GM20431 (cell line): ENCODE data around the gene SH3TC1.

Experiments used
- in situ Hi-C: fragments of 300-500 bp; cut with MseI, MboI; formaldehyde crosslinking; loops from one replicate; pipeline ENCODE4 v1.15.0; 2020; ENCODE audit warnings: low sequenced_read_pairs; ENCODE audit not compliant: unreplicated experiment

Gene SH3TC1

DNA sequence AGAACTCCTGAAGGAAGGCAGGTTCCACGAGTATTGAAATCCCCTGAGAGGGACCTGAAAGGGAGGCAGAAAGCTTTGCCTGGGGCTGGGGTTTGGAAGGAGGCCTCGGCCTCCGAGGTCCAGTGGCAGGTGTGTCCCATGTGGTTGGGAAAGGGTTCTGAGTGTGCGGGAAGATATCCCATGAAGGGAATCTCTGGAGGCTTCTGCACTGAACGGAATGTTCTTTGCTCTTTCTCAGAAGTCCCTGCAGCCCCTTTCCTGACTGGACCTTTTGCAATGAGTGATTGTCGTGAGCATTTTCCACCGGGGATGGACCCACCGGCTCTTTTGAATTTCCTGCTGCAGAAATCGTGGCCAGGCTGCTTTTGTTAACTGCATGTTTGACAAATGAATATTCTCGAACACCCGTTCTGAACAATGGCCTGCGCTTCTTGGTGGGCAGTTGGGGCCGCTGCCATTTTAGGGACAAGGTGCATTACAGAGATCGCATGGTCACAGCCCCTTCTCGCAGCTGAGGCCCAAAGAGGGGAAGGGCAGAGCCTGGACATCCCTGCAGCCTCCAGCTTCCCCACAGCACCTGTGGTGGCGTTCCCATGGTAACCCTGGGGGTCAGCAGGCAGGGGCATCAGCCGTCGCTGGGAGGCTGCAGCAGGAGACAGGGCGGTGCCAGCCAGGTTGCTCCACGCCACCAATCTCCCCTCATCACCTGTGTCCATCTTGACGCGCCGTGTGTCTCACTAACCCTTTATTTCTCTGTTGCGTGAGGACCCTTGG is 52.2 kb downstream of the SH3TC1 start:
- in situ Hi-C loops, result no loop called here

- in situ Hi-C loops, result no loop called here
Observed at GRCh38 chr4:8252301-8253173, 53.4 kb downstream of the SH3TC1 start.

- in situ Hi-C loops, result no loop called here
Observed at GRCh38 chr4:8254076-8254475, 55.0 kb downstream of the SH3TC1 start.

DNA sequence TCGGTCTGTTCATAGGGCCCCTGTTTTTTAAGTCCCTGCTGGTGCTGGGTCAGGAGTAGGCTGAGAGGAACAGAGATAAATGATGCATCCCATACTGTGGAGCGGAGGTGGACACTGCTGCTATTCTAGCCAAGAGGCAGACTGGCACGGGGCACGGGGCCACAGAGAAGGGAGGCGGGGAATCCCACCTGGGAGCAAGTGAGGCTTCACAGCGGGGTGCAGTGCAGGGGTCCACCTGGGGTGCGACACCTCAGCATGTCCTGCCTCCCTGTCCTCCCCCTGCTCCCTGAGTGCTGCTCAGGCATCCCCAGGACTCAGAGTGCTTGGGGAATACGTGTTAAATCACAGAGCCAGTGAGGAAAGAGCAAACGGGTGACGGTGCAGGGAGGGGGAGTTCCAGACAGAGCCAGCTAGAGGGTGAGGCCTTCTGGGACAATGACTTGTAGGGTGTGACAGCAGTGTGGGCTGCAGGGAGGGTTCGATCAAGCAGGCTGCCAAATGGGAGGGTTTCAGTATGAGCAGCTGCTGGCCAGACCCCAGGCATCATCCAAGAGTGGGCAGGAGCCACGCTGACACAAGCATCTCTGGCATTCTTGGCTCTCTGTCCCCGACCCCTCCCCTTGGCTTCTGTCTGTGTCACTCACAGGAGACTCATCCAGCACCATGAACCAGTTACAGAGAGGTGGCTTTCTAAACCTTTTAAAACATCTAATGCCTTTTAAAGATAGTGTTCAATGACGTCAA is 56.8 kb downstream of the SH3TC1 start:
- in situ Hi-C loops, result no loop called here

DNA sequence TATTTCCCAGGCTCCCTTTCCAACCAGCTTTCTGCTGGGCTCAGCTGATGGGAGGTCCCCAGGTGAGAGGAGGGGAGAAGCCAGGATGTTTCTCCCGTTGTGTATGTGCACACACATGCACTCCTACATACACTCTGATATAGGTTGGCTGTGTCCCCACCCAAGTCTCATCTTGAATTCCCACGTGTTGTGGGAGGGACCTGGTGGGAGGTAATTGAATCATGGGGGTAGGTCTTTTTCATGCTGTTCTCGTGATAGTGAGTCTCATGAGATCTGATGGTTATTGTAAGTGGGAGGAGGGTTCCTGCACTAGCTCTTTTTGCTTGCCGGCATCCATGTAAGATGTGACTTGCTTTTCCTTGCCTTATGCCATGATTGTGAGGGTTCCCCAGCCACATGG is 58.8 kb downstream of the SH3TC1 start:
- in situ Hi-C loops, result no loop called here

DNA sequence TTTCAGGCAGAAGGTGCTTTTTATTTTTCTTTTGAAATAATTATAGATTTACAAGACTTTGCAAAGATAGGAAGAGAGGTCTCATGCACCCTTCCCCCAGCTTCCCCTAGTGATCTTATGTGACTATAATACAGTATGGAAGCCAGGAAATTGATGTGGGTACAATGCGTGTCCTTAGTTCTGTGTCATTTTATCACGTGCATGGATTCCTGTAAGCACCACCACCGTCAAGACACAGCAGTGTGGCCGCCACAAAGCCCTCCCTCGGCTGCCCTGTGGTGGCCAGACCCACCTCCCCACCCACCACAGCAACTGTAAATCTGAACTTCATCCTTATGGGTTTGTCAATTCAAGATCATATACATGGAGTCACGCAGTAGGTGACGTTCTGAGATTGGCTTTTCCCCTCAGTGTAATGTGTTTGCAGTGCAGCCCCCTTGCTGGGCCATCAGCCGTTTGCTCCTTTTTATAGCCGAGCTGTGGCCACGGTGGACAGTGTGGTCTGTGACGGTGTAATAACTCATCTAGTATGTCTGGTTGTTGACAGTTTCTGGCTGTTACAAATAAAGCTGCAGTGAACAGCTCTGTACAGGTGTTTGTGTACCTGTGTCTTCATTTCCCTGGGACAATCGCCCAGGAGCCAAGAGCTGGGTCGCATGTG is 59.6 kb downstream of the SH3TC1 start:
- in situ Hi-C loops, result no loop called here

- in situ Hi-C loops, result no loop called here
Observed at GRCh38 chr4:8259743-8260430, 60.8 kb downstream of the SH3TC1 start.

DNA sequence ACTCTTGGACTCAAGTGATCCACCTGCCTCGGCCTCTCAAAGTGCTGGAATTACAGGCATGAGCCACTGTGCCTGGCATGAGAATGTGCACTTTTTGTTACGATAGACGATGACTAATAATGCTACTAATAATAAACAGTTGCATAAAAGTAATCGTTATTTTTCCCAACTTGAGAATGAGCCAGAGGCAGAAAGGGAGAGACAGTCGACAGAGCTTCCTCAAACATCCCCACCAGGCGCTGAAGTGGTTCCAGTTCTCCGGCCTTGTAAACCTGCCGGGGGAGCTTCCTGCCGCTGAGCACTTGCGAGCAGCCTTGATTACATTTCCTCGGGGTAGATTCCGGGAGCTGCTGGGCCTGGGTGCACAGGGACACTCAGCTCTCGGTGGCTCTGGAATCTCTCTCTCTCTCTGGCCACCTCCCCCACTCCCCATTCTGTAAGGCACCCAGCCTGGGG is 61.6 kb downstream of the SH3TC1 start:
- in situ Hi-C loops, result no loop called here

DNA sequence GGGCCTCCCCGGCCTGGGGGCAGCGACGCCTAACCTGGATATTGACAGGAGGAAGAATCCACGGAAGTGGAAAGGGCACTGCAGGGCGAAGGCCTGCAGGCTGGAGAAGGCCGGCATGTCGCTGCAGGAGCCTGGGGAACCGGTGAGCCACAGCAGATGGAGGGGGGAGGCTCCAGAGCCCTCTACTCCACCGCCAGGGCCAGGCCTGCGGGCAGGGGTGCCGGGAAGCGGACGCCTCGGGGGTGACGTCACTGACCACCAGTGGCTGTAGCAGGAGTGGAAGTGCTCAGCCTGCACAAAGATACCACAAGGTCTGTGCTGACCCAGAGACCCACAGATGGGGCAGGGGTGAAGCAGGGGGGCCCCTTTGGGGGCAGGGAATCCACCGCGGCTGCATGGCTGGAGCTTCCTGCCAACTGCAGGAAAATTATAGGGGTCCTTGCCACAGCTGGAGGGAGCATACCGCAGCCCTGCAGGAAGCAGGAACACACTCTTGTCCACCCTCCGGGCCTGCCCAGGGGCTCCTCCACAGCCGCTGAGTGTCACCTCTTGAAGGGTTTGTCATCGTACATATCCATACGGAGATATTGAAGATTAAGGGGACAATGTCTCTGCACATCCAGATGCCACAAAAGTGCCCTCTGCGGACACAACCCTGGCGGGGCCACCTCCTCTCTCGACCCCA is 62.9 kb downstream of the SH3TC1 start:
- in situ Hi-C loops, result no loop called here

DNA sequence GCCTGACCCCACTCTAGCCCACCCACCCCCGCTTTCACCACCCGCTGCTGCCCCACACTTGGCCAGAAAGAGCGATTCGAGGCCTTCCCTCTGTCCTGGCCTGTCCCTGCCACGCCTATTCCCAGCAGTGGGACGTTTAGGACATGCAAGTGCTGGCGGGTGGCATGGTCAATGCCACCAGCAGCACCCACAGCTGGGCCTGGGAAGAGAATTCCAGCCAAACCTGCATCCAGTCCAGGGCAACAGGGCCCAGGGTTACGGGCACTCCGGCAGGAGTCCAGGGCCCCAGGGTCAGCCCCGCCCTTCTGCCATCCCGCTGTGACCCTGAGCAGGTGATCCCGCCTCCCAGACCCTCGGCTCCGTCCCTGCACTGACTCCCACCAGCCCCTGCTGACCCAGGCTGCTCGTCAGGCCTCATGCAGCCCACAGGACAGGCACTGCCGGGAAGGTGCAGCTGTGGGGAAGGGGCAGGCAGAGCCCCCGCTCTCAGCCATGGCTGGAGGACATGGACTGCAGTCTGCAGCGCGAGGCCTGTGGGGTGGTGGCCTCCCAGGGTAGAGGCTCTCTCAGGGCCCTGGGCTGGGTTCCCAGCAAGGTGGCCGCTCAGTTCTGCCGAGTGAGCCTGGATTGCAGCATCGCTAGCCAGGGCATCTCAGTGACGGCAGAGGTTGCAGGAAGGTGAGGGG is 63.7 kb downstream of the SH3TC1 start:
- in situ Hi-C loops, result no loop called here

DNA sequence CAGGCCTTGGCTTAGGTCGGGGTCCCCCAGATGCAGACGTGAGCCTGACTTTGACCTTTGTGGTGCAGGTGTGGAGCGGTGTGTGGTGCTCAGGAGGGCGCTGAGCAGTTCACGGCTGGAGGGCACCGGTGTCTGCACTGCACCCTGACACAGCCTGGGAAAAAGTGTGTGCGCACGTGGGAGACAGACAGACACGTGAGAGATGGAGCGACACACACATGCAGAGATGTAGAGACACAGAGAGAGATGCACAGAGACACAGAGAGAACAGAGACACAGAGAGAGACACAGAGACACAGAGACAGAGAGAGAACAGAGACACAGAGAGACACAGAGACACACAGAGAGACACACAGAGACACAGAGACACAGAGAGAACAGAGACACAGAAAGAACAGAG is 64.3 kb downstream of the SH3TC1 start:
- in situ Hi-C loops, result no loop called here

DNA sequence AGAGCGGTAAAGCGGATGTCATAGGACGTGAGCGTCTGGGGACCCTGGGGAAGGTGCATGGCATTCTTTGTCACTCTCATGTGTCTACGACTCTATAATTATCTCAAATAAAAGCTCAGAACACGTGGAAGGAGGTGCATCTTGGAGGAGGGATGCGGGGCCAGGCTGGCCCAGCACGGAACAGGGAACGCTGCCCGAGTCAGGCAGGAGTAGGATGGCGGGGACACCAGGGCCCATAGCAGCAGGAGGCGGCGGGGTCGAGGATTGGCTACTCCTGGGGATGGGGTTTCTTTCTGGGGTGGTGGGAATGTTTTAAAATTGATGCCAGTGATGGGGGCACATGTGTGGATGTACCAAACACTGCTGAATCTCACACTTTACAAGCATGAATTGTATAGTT is 65.0 kb downstream of the SH3TC1 start:
- in situ Hi-C loops, result no loop called here

- in situ Hi-C loops, result no loop called here
Observed at GRCh38 chr4:8265171-8265929, 66.3 kb downstream of the SH3TC1 start.

GRCh38 chr4:8266088-8266487 is 67.0 kb downstream of the SH3TC1 start:
- in situ Hi-C loops, result no loop called here

DNA sequence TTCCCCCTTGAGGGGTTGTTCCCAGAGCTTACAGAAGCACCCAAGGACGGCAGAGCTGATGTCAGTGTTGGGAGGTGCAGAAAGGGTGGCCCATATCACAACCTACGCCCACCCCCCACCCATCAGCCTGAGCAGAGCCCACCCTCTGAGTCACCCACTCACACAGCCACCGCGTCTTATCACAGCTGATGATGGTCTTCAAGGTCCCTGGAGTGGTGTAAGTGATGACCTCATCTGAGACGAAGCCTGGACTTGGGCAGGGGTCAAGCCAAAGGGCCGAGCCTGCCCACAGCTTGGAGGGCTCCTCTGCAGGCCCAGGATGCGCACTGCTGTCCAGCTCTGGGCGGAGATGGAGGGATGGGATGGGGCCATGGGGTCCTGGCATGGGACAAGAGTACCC is 67.4 kb downstream of the SH3TC1 start:
- in situ Hi-C loops, result no loop called here

DNA sequence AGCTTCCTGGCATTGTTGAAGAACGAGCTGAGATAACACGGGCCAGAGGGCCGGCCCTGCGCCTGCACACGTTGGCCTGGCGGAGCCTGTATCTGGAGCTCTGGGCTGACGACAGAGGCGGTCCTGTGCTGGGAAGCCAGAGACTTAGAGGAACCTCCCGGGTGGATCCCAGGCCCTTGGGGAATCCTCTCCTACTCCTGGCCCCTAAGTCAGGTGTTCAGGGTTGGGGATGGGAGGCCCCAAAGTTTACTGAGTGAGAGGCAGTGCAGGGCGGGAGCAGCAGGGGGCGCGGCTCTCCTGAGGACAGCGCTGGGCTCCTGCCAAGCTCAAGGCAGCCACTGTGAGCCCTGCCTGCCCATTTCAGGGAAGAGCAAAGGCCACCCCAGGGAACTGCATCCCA is 68.0 kb downstream of the SH3TC1 start:
- in situ Hi-C loops, result no loop called here

DNA sequence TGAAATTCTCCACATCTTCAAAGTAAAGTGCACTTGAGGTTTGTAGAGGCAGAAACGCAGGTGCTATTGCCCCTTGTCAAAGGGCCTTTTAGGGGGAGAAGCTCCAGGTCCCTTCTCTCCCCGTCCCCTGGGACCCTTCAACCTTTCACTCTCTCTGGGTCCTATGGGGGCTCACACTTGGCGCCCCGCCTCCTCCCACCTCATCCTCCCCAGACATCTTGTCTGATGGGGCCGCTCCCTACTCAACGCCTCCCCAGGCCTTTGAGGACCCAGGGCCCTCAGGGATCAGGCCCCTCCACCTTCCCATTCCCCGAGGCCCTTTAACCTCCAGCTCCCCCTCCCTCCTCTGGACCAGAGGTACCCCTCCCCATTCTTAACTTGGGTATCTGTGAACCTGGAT is 69.1 kb downstream of the SH3TC1 start:
- in situ Hi-C loops, result no loop called here
